ENCODE data around the gene PAX9. TPM values are rescaled to one million over a fixed set of nuclear protein-coding genes. Genes with fewer than 3 reads are reported as not detected.

PAX9 gene
- total RNA-seq, 4 donors from 2014 or later, result 0.11 to 1.2 (median 0.64) TPM

DNA sequence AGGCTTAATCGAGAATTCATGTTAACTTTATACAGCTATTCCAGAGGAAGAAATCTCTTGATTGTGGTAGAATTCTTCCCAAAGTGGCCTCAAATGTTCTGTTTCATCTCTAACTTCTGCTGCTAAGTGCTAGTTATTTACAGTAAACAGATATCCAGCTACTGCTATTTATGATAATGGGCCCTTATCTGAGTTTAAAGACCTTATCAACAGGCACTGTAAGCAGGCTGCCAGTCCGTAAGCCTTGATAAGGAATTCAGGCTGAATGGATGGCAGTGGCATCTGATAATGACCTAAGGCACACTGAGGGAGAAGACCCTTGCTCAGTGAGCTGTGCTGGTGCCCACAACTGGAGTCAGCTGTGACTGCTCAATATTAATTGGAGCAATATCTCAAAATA, 59.0 kb downstream of the PAX9 start:
- no peak overlapping the region for H3K4me3 ChIP-seq (ENCODE audit: low read depth, poor library complexity, severe bottlenecking)
- TF ChIP-seq, protein P1, sequence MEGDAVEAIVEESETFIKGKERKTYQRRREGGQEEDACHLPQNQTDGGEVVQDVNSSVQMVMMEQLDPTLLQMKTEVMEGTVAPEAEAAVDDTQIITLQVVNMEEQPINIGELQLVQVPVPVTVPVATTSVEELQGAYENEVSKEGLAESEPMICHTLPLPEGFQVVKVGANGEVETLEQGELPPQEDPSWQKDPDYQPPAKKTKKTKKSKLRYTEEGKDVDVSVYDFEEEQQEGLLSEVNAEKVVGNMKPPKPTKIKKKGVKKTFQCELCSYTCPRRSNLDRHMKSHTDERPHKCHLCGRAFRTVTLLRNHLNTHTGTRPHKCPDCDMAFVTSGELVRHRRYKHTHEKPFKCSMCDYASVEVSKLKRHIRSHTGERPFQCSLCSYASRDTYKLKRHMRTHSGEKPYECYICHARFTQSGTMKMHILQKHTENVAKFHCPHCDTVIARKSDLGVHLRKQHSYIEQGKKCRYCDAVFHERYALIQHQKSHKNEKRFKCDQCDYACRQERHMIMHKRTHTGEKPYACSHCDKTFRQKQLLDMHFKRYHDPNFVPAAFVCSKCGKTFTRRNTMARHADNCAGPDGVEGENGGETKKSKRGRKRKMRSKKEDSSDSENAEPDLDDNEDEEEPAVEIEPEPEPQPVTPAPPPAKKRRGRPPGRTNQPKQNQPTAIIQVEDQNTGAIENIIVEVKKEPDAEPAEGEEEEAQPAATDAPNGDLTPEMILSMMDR (IDR thresholded peaks at IDR 0.05), result no peak
- TF ChIP-seq POLR2A (IDR thresholded peaks at IDR 0.05), result no peak
- intact Hi-C loops (cut with DNase I; ENCODE audit: low total_unique reads), result no loop called here
- WGBS, 2 donors, result 55 to 94% methylated on average over 2 of the region's 2 CpGs
- DNase-seq (ENCODE audit: low spot score in 2 of 2), result no peak

DNA sequence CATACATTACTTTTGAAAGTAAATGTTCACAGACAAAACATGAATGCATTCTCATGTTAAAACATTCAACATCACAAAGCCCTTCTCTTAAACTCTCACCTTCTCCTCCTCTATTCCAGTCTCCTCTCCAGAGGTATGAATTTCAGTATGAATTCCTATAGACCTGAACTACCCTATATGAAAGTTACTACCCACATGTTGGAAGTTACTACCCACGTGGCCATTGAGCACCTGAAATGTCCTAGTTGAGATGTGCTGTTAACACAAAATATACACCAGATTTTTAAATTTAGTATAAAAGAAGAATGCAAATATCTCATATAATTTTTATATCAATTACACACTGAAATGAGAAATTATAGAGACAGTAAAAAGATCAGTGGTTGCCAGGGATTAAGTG, 60.2 kb downstream of the PAX9 start:
- WGBS, 2 donors, result 80 to 82% methylated on average over 1 of the region's 1 CpG
- no peak for TF ChIP-seq POLR2A (IDR thresholded peaks at IDR 0.05)
- TF ChIP-seq, protein P1 (IDR thresholded peaks at IDR 0.05), result no peak
- no peak overlapping the region for H3K4me3 ChIP-seq (ENCODE audit: low read depth, poor library complexity, severe bottlenecking)
- intact Hi-C loops (cut with DNase I; ENCODE audit: low total_unique reads), result no loop called here
- no peak for DNase-seq (ENCODE audit: low spot score in 2 of 2)

GRCh38 chr14:36723530-36723929, 61.9 kb downstream of the PAX9 start:
- WGBS, 2 donors, result 28 to 47% methylated on average over 2 of the region's 2 CpGs
- TF ChIP-seq POLR2A (IDR thresholded peaks at IDR 0.05), result no peak
- TF ChIP-seq, protein P1 (IDR thresholded peaks at IDR 0.05), result no peak
- H3K4me3 ChIP-seq (ENCODE audit: low read depth, poor library complexity, severe bottlenecking), result no peak overlapping the region
- intact Hi-C loops (cut with DNase I; ENCODE audit: low total_unique reads), result no loop called here
- no peak for DNase-seq (ENCODE audit: low spot score in 2 of 2)

DNA sequence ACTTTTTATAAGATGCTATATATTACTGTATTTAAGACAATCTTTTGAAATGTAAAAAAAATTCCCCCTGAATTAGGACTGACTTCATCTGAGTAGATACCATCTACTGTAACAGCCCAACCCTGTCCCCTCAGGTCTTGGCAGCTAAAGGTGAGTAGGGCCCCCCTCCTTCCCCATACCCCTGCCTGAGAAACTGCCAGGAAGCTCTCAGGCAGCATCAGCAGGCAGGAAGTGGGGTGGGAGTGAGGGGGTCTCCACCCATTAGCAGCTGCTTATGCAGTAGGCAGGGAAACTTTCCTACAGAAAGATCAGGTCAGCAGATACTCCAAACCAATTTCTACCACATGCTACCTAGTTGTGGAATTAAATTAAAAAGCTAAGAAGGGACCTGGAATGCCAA, 62.5 kb downstream of the PAX9 start:
- no peak for DNase-seq (ENCODE audit: low spot score in 2 of 2)
- H3K4me3 ChIP-seq (ENCODE audit: low read depth, poor library complexity, severe bottlenecking), result no peak overlapping the region
- intact Hi-C loops (cut with DNase I; ENCODE audit: low total_unique reads), result no loop called here
- TF ChIP-seq, protein P1 (IDR thresholded peaks at IDR 0.05), result no peak
- TF ChIP-seq POLR2A (IDR thresholded peaks at IDR 0.05), result no peak

DNA sequence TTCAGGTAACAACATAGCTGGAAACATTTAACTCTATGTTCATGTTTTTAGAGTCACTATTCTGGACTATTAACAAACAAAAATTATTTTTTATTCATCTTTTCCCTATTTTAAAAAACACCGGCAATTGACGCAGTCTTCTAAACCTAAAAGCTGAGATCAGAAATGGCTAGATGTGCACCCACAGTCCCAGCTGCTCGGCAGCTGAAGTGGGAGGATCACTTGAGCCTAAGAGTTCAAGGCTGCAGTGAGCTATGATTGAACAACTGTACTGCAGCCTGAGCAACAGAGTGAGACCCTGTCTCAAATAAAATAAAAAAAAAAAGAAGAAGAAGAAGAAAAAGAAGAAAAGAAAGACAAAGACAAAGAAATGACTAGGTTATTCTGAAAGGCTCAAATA, 64.5 kb downstream of the PAX9 start:
- TF ChIP-seq, protein P1 (IDR thresholded peaks at IDR 0.05), result no peak
- TF ChIP-seq POLR2A (IDR thresholded peaks at IDR 0.05), result no peak
- H3K4me3 ChIP-seq (ENCODE audit: low read depth, poor library complexity, severe bottlenecking), result no peak overlapping the region
- DNase-seq (ENCODE audit: low spot score in 2 of 2), result no peak
- 78 to 91% methylated on average over 3 of the region's 3 CpGs for WGBS, 2 donors
- intact Hi-C loops (cut with DNase I; ENCODE audit: low total_unique reads), result no loop called here

Other genes with a start within 250 kb of the PAX9 start
- gene NKX2-1, start 141.6 kb upstream of the PAX9 start, total RNA-seq, result not detected
- gene NKX2-8, start 79.2 kb upstream of the PAX9 start, total RNA-seq, result 1 to 10 TPM in 3 of 4 donors, not detected in 1; 1.2 to 2.9 (median 1.2) TPM